Neutrophil (primary cell): ENCODE measurements around the gene SH3RF3.

ENCODE experiments used
- H3K27ac ChIP-seq: fragments of 200-600 bp; sonication (generic); 2 replicates; pipeline ENCODE4 v1.5.1; 2016; ENCODE audit warnings: mild to moderate bottlenecking, moderate library complexity
- H3K27me3 ChIP-seq: fragments of 200-600 bp; sonication (generic); 2 replicates; pipeline ENCODE4 v1.6.0; 2016; ENCODE audit warnings: mild to moderate bottlenecking
- H3K36me3 ChIP-seq: fragments of 200-600 bp; sonication (generic); 2 replicates; pipeline ENCODE4 v1.5.1; 2017
- H3K4me1 ChIP-seq, 2 experiments: fragments of 200-600 bp in 1 of 2; sonication (generic) in 1 of 2; 1 replicate in 1 of 2; 2 replicates in 1 of 2; pipeline versions ENCODE4 v1.5.1 to v1.6.1; 2013 to 2016; ENCODE audit warnings: low read depth in 1 of 2, low read length in 1 of 2, mild to moderate bottlenecking in 1 of 2, moderate library complexity in 1 of 2; ENCODE audit not compliant: control insufficient read depth in 1 of 2, insufficient read depth in 1 of 2
- H3K4me3 ChIP-seq, 2 experiments: fragments of 200-600 bp in 1 of 2; sonication (generic) in 1 of 2; 1 replicate in 1 of 2; 2 replicates in 1 of 2; pipeline ENCODE4 v1.5.1; 2013 to 2016; ENCODE audit warnings: low read depth in 1 of 2, low read length in 1 of 2, mild to moderate bottlenecking in 1 of 2, moderate library complexity in 1 of 2
- H3K9me3 ChIP-seq: fragments of 200-600 bp; sonication (generic); 2 replicates; pipeline ENCODE4 v1.5.1; 2016
- TF ChIP-seq, protein P1 (sequence below): fragments of 200-600 bp; sonication (generic); IDR thresholded peaks from 2 replicates; pipeline ENCODE4 v1.5.1; 2016; ENCODE audit warnings: antibody characterized with exemption

Gene SH3RF3

DNA sequence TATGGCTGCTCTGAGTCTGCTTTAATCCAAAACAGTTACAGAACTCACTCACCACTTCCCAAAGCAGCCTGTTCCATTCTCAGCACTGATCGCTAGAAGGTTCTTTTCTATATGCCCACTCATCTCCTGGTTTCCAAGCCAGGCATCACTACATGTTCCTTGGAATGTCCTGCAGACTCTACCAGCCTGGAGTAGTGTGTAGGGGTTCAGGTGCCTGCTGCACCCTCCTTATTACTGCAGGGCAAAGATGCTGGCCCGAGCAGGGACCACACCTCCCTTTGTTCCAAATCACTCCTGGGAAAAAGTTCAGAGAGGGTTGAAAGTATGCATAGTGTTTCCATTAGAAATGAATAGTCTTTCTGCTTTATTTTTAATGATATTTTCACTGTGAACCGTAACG lies 196.6 kb downstream of the SH3RF3 start:
- no peaks in the 10 kb centered on the region for H3K9me3 ChIP-seq
- H3K27ac ChIP-seq = no peak overlapping the region
- TF ChIP-seq, protein P1, sequence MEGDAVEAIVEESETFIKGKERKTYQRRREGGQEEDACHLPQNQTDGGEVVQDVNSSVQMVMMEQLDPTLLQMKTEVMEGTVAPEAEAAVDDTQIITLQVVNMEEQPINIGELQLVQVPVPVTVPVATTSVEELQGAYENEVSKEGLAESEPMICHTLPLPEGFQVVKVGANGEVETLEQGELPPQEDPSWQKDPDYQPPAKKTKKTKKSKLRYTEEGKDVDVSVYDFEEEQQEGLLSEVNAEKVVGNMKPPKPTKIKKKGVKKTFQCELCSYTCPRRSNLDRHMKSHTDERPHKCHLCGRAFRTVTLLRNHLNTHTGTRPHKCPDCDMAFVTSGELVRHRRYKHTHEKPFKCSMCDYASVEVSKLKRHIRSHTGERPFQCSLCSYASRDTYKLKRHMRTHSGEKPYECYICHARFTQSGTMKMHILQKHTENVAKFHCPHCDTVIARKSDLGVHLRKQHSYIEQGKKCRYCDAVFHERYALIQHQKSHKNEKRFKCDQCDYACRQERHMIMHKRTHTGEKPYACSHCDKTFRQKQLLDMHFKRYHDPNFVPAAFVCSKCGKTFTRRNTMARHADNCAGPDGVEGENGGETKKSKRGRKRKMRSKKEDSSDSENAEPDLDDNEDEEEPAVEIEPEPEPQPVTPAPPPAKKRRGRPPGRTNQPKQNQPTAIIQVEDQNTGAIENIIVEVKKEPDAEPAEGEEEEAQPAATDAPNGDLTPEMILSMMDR = no peak
- no peak overlapping the region for H3K4me3 ChIP-seq
- no peaks in the 10 kb centered on the region for H3K4me1 ChIP-seq
- H3K36me3 ChIP-seq = no peaks in the 10 kb centered on the region
- H3K27me3 ChIP-seq = peaks cover 13% of the 10 kb centered on the region

DNA sequence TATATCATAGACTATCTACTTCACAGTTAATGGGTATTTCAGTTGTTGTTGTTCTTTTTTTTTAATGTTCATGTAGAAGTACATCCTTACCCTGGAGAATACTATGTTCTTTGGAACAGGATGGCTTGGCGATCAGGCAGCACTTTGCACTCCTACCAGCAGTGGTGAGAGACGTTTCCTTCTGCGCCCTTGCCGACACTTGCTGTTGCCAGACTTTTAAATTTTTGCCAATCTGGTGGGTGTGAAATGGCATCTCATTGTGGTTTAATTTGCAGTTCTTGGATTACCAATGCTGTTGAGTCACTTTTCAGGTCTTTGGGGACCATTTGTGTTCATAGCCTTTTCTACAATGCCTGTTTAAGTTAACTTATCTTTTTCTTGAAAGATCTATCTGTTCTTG lies 197.3 kb downstream of the SH3RF3 start:
- no peak overlapping the region for H3K4me3 ChIP-seq
- H3K36me3 ChIP-seq = no peaks in the 10 kb centered on the region
- H3K27ac ChIP-seq = no peak overlapping the region
- peaks cover 0 to under 1% of the 10 kb centered on the region in 2 experiments for H3K4me1 ChIP-seq
- no peaks in the 10 kb centered on the region for H3K9me3 ChIP-seq
- TF ChIP-seq, protein P1 = no peak
- peaks cover 16% of the 10 kb centered on the region for H3K27me3 ChIP-seq

GRCh38 chr2:109330056-109330455 lies 201.1 kb downstream of the SH3RF3 start:
- H3K4me1 ChIP-seq = peaks cover 32 to 38% of the 10 kb centered on the region in 2 experiments
- TF ChIP-seq, protein P1 = no peak
- no peak overlapping the region for H3K4me3 ChIP-seq
- no peaks in the 10 kb centered on the region for H3K9me3 ChIP-seq
- H3K36me3 ChIP-seq = no peaks in the 10 kb centered on the region
- peaks cover 25% of the 10 kb centered on the region for H3K27me3 ChIP-seq
- H3K27ac ChIP-seq = no peak overlapping the region

GRCh38 chr2:109331081-109331480 lies 202.1 kb downstream of the SH3RF3 start:
- TF ChIP-seq, protein P1 = no peak
- Histone ChIP-seq H3K4me1 (peaks cover 39 to 48% of the 10 kb centered on the region in 2 experiments), H3K4me3 (no peak overlapping the region), H3K27me3 (peaks cover 27% of the 10 kb centered on the region), H3K9me3 (no peaks in the 10 kb centered on the region), H3K27ac (no peak overlapping the region), H3K36me3 (no peaks in the 10 kb centered on the region)

GRCh38 chr2:109331896-109332848 lies 203.2 kb downstream of the SH3RF3 start:
- TF ChIP-seq, protein P1 = no peak

More at GRCh38 chr2:109331896-109332848, 203.2 kb downstream of the SH3RF3 start:
- H3K4me1 ChIP-seq = peaks cover 39 to 52% of the 10 kb centered on the region in 2 experiments
- no peaks in the 10 kb centered on the region for H3K9me3 ChIP-seq
- H3K27ac ChIP-seq = peak overlapping the region; percentile 48
- H3K4me3 ChIP-seq = peak overlapping the region in 1 of 2 experiments; percentile 9
- H3K36me3 ChIP-seq = no peaks in the 10 kb centered on the region
- H3K27me3 ChIP-seq = peaks cover 38% of the 10 kb centered on the region
